DND-41 (cell line): Measurements from ENCODE around the gene CPXM1.

Experiments used
- ATAC-seq: fragments of 200-7000 bp; cut with Tn5 transposase; 3 replicates; pipeline ENCODE4 v1.9.1; 2021; ENCODE audit warnings: low read depth; ENCODE audit not compliant: insufficient read depth
- DNase-seq: peaks from one replicate; pipeline ENCODE4 v3.0.0-alpha.2; 2020
- H2AFZ ChIP-seq: 2 replicates; pipeline ENCODE4 v1.6.0; 2012; ENCODE audit warnings: low read depth, low read length
- H3K27ac ChIP-seq: 2 replicates; pipeline ENCODE4 v1.5.1; 2012; ENCODE audit warnings: low read length, inconsistent platforms
- H3K27me3 ChIP-seq: fragments of 200-600 bp; sonication (generic); 2 replicates; pipeline ENCODE4 v1.6.0; 2012; ENCODE audit warnings: low read length, mild to moderate bottlenecking, inconsistent platforms; ENCODE audit not compliant: insufficient read depth, poor library complexity
- H3K36me3 ChIP-seq: 2 replicates; pipeline ENCODE4 v1.5.1; 2012; ENCODE audit warnings: low read length, inconsistent platforms; ENCODE audit not compliant: insufficient read depth
- H3K4me1 ChIP-seq: 2 replicates; pipeline ENCODE4 v1.5.1; 2012; ENCODE audit warnings: mild to moderate bottlenecking, low read length; ENCODE audit not compliant: insufficient read depth
- H3K4me2 ChIP-seq: 2 replicates; pipeline ENCODE4 v1.6.0; 2012; ENCODE audit warnings: mild to moderate bottlenecking, moderate library complexity, low read length, inconsistent platforms; ENCODE audit not compliant: insufficient read depth
- H3K4me3 ChIP-seq, 2 experiments: fragments of 200-600 bp in 1 of 2; shearing (Covaris generic) in 1 of 2; 2 replicates each; pipeline ENCODE4 v1.5.1; 2012 to 2016; ENCODE audit warnings: inconsistent platforms in 2 of 2, low read length in 2 of 2, mild to moderate bottlenecking in 2 of 2, low read depth in 1 of 2, moderate library complexity in 1 of 2
- H3K79me2 ChIP-seq: 2 replicates; pipeline ENCODE4 v1.6.0; 2012; ENCODE audit warnings: low read length, inconsistent platforms; ENCODE audit not compliant: insufficient read depth
- H3K9ac ChIP-seq: 2 replicates; pipeline ENCODE4 v1.6.0; 2012; ENCODE audit warnings: low read depth, mild to moderate bottlenecking, inconsistent platforms, low read length, moderate library complexity
- H3K9me3 ChIP-seq: 2 replicates; pipeline ENCODE4 v1.5.1; 2012; ENCODE audit warnings: low read length, moderate library complexity, mild to moderate bottlenecking, inconsistent platforms; ENCODE audit not compliant: insufficient read depth, severe bottlenecking
- H4K20me1 ChIP-seq: 2 replicates; pipeline ENCODE4 v1.6.0; 2012; ENCODE audit warnings: low read length; ENCODE audit not compliant: insufficient read depth
- CTCF ChIP-seq: IDR thresholded peaks from 2 replicates; pipeline ENCODE4 v1.5.1; 2012; ENCODE audit warnings: borderline replicate concordance, low read length, moderate library complexity, mild to moderate bottlenecking; ENCODE audit not compliant: poor library complexity, severe bottlenecking; ENCODE audit errors: extremely low read depth
- EZH2 ChIP-seq: IDR thresholded peaks from 3 replicates; pipeline ENCODE4 v1.6.1; 2012; ENCODE audit warnings: borderline replicate concordance, low read depth, mild to moderate bottlenecking, moderate library complexity, low read length, inconsistent platforms; ENCODE audit not compliant: severe bottlenecking

The CPXM1 gene

DNA sequence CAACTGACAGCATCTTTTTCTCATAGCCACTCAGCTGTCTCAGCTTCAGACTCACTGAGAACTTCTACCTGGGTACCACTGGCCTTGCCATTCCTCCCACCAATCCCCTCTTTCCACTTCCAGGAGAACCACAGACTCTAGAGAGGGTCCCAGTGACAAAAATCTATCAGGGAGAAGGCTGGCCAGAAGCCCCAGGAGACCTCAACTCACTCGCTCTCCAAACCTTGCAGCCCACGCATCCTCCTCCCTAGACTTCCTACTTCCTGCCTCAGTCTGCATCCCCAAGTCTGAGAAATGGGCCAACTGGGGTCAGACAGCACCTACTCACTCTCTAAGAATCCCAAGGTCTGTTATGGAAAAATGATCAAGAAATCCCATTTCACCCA lies 16.9 kb upstream of the CPXM1 start:
- Histone ChIP-seq H3K4me2 (no peak overlapping the region), H3K4me1 (peaks cover 18% of the 10 kb centered on the region), H2AFZ (no peak overlapping the region), H3K9ac (no peak overlapping the region), H4K20me1 (peaks cover 71% of the 10 kb centered on the region), H3K27me3 (peaks cover 33% of the 10 kb centered on the region), H3K9me3 (peaks cover 3% of the 10 kb centered on the region), H3K79me2 (no peaks in the 10 kb centered on the region), H3K4me3 (no peak overlapping the region), H3K27ac (no peak overlapping the region), H3K36me3 (no peaks in the 10 kb centered on the region)
- no peak for TF ChIP-seq CTCF
- no peak for TF ChIP-seq EZH2
- ATAC-seq (no peak), DNase-seq (no peak)

- Histone ChIP-seq H3K4me1 (peaks cover 12% of the 10 kb centered on the region), H4K20me1 (peaks cover 69% of the 10 kb centered on the region), H3K9ac (no peak overlapping the region), H3K27me3 (peaks cover 33% of the 10 kb centered on the region), H3K4me3 (no peak overlapping the region), H3K9me3 (peaks cover 4% of the 10 kb centered on the region), H3K4me2 (no peak overlapping the region), H2AFZ (no peak overlapping the region), H3K27ac (no peak overlapping the region), H3K36me3 (no peaks in the 10 kb centered on the region), H3K79me2 (no peaks in the 10 kb centered on the region)
- DNase-seq: peak; percentile 41
- ATAC-seq: peak; percentile 75
- TF ChIP-seq EZH2: no peak
- peak; percentile 62 for TF ChIP-seq CTCF
Observed at GRCh38 chr20:2816583-2817340, 16.3 kb upstream of the CPXM1 start.

DNA sequence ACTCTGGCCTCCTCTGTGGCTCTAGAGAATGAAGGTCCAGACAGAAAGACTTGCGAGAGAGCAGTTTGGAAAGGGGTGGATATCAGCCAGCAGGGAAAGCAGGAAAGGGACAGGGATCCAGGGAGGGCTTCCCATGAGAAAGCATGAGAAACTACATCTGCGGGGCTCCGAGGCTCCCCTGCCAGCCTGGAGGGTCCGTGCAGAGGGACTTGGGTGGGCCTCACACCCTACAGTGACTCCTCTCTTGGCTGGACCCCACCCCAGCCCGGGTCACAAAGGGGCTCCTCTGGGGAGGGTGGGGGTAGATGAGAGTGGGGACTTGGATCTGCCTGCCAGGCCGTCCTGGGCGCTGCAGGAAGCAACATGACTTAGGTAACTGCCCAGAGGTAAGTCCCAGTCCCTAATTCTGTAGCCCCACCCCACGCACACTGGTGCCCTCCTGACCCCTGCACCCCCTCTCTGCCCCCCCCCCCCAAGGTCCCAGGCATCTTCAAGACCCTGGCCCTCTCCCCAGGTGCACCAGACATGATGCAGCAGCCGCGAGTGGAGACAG lies 15.7 kb upstream of the CPXM1 start, which contains the start of gene TMEM239:
Gene TMEM239, plus strand, starts transcription at position 335 of the 553 bp plus-strand sequence. Its CDS starts 191 bp downstream, at position 526.
- Histone ChIP-seq H4K20me1 (peaks cover 64% of the 10 kb centered on the region), H3K4me3 (no peak within 1 kb of the TSS), H3K79me2 (no peaks in the 10 kb centered on the region), H3K27ac (no peak within 1 kb of the TSS), H3K4me2 (no peak within 1 kb of the TSS), H3K9ac (no peak within 1 kb of the TSS), H2AFZ (no peak within 1 kb of the TSS), H3K36me3 (no peaks in the 10 kb centered on the region), H3K9me3 (peaks cover 4% of the 10 kb centered on the region), H3K4me1 (peaks cover 6% of the 10 kb centered on the region), H3K27me3 (peaks cover 33% of the 10 kb centered on the region)
- no peak for DNase-seq
- no peak for ATAC-seq
- TF ChIP-seq CTCF (no peak), EZH2 (no peak)
